BE2C (cell line): Measurements from ENCODE around the gene CTAG2.

Source experiments
- DNase-seq: peaks from one replicate; pipeline ENCODE4 v3.0.0-alpha.2; 2020
- H3K27me3 ChIP-seq: fragments of 250-450 bp; sonication (Bioruptor Pico); 2 replicates; pipeline ENCODE4 v1.5.1; 2020; ENCODE audit warnings: mild to moderate bottlenecking
- H3K36me3 ChIP-seq: fragments of 250-450 bp; sonication (Bioruptor Pico); 2 replicates; pipeline ENCODE4 v1.5.1; 2020; ENCODE audit warnings: mild to moderate bottlenecking
- H3K4me1 ChIP-seq: fragments of 250-450 bp; sonication (Bioruptor Pico); 2 replicates; pipeline ENCODE4 v1.5.1; 2020
- H3K4me3 ChIP-seq: 2 replicates; pipeline ENCODE4 v1.5.1; 2011; ENCODE audit warnings: low read depth, low read length
- H3K9me3 ChIP-seq: fragments of 250-450 bp; sonication (Bioruptor Pico); 2 replicates; pipeline ENCODE4 v1.5.1; 2020
- TF ChIP-seq, protein P1 (sequence below): IDR thresholded peaks from 2 replicates; pipeline ENCODE4 v1.5.1; 2012; ENCODE audit warnings: mild to moderate bottlenecking, low read depth, low read length

Gene CTAG2

DNA sequence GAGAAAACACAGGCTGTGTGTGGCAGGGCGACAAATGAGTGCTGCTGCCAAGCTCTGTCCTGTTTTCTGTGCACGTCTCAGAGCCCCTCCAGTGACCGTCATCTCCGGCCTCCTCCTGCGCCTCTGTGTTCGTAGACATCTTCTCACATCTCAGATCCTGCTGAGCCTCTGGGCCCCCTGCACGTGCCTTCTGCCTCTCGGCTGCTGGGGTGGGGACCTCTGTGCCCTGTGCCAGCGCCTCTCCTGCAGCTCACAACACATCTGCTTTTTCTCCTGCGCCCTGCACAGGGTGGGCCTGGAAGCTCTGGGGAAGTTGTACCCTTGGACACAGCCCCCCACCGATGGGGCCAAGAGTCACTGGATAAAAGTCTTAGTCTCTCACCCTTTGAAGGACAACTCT is 2.4 kb upstream of the CTAG2 start:
- no peaks in the 10 kb centered on the region for H3K36me3 ChIP-seq
- no peak for DNase-seq
- H3K4me1 ChIP-seq = no peaks in the 10 kb centered on the region
- H3K9me3 ChIP-seq = no peaks in the 10 kb centered on the region
- H3K4me3 ChIP-seq = no peak overlapping the region
- TF ChIP-seq, protein P1, sequence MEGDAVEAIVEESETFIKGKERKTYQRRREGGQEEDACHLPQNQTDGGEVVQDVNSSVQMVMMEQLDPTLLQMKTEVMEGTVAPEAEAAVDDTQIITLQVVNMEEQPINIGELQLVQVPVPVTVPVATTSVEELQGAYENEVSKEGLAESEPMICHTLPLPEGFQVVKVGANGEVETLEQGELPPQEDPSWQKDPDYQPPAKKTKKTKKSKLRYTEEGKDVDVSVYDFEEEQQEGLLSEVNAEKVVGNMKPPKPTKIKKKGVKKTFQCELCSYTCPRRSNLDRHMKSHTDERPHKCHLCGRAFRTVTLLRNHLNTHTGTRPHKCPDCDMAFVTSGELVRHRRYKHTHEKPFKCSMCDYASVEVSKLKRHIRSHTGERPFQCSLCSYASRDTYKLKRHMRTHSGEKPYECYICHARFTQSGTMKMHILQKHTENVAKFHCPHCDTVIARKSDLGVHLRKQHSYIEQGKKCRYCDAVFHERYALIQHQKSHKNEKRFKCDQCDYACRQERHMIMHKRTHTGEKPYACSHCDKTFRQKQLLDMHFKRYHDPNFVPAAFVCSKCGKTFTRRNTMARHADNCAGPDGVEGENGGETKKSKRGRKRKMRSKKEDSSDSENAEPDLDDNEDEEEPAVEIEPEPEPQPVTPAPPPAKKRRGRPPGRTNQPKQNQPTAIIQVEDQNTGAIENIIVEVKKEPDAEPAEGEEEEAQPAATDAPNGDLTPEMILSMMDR = no peak
- no peaks in the 10 kb centered on the region for H3K27me3 ChIP-seq

DNA sequence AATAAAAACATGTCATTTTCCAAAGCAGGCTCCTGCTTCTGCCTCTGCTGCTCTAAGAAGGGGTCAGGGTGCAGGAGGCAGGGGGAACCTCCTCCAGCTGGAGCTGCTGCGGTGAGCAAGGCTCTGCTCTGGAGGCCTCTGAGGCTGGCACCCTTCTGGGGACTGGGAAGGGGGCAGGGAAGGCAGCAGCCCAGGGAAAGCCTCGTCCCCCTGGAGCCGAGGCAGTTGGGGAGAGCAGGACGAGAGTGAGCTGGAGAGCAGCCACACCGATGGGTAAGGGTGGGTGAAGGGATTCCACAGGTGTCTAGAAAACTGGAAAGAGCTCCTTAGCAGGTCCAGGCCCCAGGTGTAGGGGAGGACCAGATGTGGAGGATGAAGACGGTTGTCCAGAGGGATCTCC is 2.0 kb upstream of the CTAG2 start:
- H3K9me3 ChIP-seq = no peaks in the 10 kb centered on the region
- H3K27me3 ChIP-seq = no peaks in the 10 kb centered on the region
- DNase-seq = no peak
- TF ChIP-seq, protein P1 = no peak
- no peaks in the 10 kb centered on the region for H3K4me1 ChIP-seq
- no peaks in the 10 kb centered on the region for H3K36me3 ChIP-seq
- H3K4me3 ChIP-seq = no peak overlapping the region

DNA sequence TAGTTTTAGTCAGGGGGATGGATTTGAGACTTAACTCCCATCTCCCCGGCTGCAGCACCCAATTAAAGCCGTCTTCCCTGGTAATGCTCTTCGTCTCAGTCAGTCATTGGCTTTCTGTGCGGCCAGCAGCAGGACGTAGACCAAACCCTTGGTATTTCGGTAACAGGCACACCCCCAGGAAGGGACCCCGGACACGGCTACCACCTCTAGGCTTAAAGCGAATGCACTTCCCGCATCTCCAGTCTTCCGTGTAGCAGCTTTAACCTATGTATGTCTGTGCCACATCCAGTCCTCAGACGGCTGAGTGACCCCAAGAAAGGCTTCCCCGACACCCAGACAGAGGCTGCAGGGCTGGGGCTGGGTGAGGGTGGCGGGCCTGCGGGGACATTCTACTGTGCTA is 1.5 kb upstream of the CTAG2 start:
- TF ChIP-seq, protein P1 = no peak
- no peaks in the 10 kb centered on the region for H3K36me3 ChIP-seq
- no peaks in the 10 kb centered on the region for H3K4me1 ChIP-seq
- no peaks in the 10 kb centered on the region for H3K9me3 ChIP-seq
- no peak overlapping the region for H3K4me3 ChIP-seq
- DNase-seq = no peak
- no peaks in the 10 kb centered on the region for H3K27me3 ChIP-seq

DNA sequence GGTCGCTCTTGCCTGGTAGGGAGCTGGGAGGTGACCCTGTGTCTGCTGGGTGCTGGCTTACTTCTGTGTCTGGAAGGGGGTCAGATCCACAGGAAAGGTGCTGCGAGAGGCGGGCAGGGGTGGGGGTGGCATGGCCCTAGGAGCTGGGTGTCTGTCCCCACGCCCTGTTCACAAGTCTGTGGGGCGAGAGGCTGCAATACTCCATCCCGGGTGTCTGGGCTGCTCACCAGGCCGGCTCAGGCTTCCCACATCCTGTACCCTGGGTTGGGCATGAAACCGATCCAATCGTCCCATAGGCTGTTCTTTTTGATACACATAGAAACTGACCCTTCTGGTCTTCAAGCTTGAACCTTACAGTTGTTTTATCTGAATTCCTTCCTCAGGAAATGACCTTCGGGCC is 993 bp upstream of the CTAG2 start:
- no peaks in the 10 kb centered on the region for H3K36me3 ChIP-seq
- no peak overlapping the region for H3K4me3 ChIP-seq
- TF ChIP-seq, protein P1 = no peak
- H3K4me1 ChIP-seq = no peaks in the 10 kb centered on the region
- H3K27me3 ChIP-seq = no peaks in the 10 kb centered on the region
- no peak for DNase-seq
- no peaks in the 10 kb centered on the region for H3K9me3 ChIP-seq

DNA sequence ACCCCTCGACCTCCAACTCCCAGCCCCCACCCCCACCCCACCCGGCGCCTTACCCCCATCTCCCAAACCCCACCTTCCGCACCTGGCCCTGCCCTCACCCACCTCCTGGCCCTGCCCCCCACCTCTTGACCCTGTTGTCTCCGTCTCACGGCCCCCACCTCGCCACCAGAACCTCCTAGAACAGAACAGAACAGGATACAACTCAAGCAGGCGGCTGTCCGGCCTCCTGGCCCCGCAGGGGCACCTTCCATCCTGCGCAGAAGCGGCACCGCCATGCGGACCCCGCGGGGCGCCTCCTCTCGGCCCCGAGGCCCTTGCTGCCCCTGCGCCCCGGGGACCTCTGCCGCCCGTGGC is 354 bp downstream of the CTAG2 start:
- H3K36me3 ChIP-seq = no peaks in the 10 kb centered on the region

DNA sequence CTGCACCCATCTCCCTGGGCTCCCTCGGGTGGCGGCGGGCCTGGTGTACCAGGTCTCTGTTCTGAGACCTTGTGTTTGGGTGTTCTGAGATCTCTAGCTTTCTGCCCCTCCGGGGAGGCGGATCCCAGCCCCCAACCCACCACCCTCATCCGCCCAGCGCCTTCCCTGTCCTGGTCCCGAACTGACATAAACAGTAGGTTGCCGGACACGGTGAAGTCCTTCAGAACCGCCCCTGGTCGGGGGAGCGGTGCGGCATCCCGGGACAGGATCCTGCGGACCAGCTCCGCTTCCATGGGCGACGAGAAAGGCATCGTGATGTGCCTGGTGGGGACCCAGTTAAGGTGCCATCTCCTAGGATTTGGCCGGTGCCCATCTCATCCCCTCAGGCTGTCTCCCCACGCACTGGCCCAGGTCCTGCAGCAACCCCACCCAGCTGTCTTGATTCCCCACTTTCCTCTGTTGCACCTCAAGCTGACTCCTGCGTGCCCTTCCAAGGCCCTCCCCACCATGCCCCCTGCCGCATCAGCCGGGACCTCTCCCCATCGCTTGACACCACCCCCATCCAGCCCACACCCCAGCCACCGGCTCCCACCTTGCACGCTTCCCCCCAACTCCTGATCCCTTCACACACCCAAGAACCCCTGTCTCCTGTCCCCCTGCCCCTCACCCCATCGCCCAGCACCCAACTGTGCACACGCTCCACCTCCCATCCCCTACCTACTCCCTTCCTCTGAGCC is 900 bp downstream of the CTAG2 start:
- TF ChIP-seq, protein P1 = no peak
- no peaks in the 10 kb centered on the region for H3K4me1 ChIP-seq
- no peaks in the 10 kb centered on the region for H3K36me3 ChIP-seq
- no peaks in the 10 kb centered on the region for H3K27me3 ChIP-seq
- no peaks in the 10 kb centered on the region for H3K9me3 ChIP-seq
- no peak overlapping the region for H3K4me3 ChIP-seq
- no peak for DNase-seq

More for the DNA sequence above, 354 bp downstream of the CTAG2 start:
- DNase-seq = no peak
- no peaks in the 10 kb centered on the region for H3K9me3 ChIP-seq
- H3K27me3 ChIP-seq = no peaks in the 10 kb centered on the region
- H3K4me3 ChIP-seq = no peak overlapping the region
- no peaks in the 10 kb centered on the region for H3K4me1 ChIP-seq
- TF ChIP-seq, protein P1 = no peak
